WTC11 (cell line): ENCODE measurements around the gene PSMG4. TPM values are rescaled to one million over a fixed set of nuclear protein-coding genes. Genes with fewer than 3 reads are reported as not detected.

Source experiments
- ATAC-seq: fragments of 200-7000 bp; cut with Tn5 transposase; 2 replicates; pipeline ENCODE4 v1.10.0; 2021; ENCODE audit warnings: mild to moderate bottlenecking, moderate library complexity
- CTCF ChIA-PET: fragments of 300-600 bp; sonication (Branson Sonifier 250); formaldehyde crosslinking; loops from one replicate; lab custom pipeline; 2021; ENCODE audit warnings: antibody characterized with exemption; lab: Charles Lee
- POLR2A ChIA-PET: fragments of 350-600 bp; sonication (Branson Sonifier 250); formaldehyde crosslinking; loops from one replicate; lab custom pipeline; 2021; ENCODE audit warnings: antibody characterized with exemption; lab: Charles Lee
- DNase-seq: peaks from one replicate; pipeline ENCODE4 v3.0.0; 2021; ENCODE audit warnings: low spot score
- H3K27ac Mint-ChIP-seq: 2 replicates; pipeline ENCODE4 v1.8.0; 2021; ENCODE audit warnings: mixed read lengths
- H3K27me3 Mint-ChIP-seq: 2 replicates; pipeline ENCODE4 v1.8.0; 2021; ENCODE audit warnings: low read depth, mild to moderate bottlenecking, moderate library complexity, mixed read lengths
- H3K36me3 Mint-ChIP-seq: 2 replicates; pipeline ENCODE4 v1.8.0; 2021; ENCODE audit warnings: mixed read lengths
- H3K4me1 Mint-ChIP-seq: 2 replicates; pipeline ENCODE4 v1.8.0; 2022; ENCODE audit warnings: mixed read lengths
- H3K4me3 Mint-ChIP-seq: 2 replicates; pipeline ENCODE4 v1.8.0; 2021; ENCODE audit warnings: mild to moderate bottlenecking, moderate library complexity, mixed read lengths
- H3K9me3 Mint-ChIP-seq: 2 replicates; pipeline ENCODE4 v1.8.0; 2021; ENCODE audit warnings: mixed read lengths
- ARID4B ChIP-seq: sonication (generic); formaldehyde crosslinking; IDR thresholded peaks from 2 replicates; pipeline ENCODE4 v1.8.0; 2023; ENCODE audit warnings: missing genetic modification reagents, mild to moderate bottlenecking, borderline replicate concordance
- ERG ChIP-seq: fragments of 250-450 bp; sonication (Bioruptor Pico); IDR thresholded peaks from 2 replicates; pipeline ENCODE4 v1.8.0; 2021; ENCODE audit warnings: mild to moderate bottlenecking
- ETV6 ChIP-seq: sonication (generic); formaldehyde crosslinking; IDR thresholded peaks from 2 replicates; pipeline ENCODE4 v1.8.1; 2022; ENCODE audit warnings: mild to moderate bottlenecking, missing genetic modification reagents
- FOXK1 ChIP-seq: sonication (generic); formaldehyde crosslinking; IDR thresholded peaks from 2 replicates; pipeline ENCODE4 v1.8.0; 2022; ENCODE audit warnings: mild to moderate bottlenecking, moderate library complexity, missing genetic modification reagents
- GABPB1 ChIP-seq: sonication (generic); formaldehyde crosslinking; IDR thresholded peaks from 2 replicates; pipeline ENCODE4 v1.8.1; 2023; ENCODE audit warnings: mild to moderate bottlenecking, missing genetic modification reagents
- GRHL2 ChIP-seq: fragments of 250-450 bp; sonication (Bioruptor Pico); IDR thresholded peaks from 2 replicates; pipeline ENCODE4 v1.8.0; 2022; ENCODE audit warnings: mild to moderate bottlenecking, moderate library complexity; ENCODE audit not compliant: insufficient replicate concordance, severe bottlenecking
- HMGXB4 ChIP-seq: sonication (generic); formaldehyde crosslinking; IDR thresholded peaks from 2 replicates; pipeline ENCODE4 v1.8.1; 2023; ENCODE audit warnings: mild to moderate bottlenecking, moderate library complexity, missing genetic modification reagents
- IRF1 ChIP-seq: sonication (generic); formaldehyde crosslinking; IDR thresholded peaks from 2 replicates; pipeline ENCODE4 v1.8.0; 2023; ENCODE audit warnings: missing genetic modification reagents
- IRF2 ChIP-seq: sonication (generic); formaldehyde crosslinking; IDR thresholded peaks from 2 replicates; pipeline ENCODE4 v1.8.0; 2022; ENCODE audit warnings: low read depth, missing genetic modification reagents, borderline replicate concordance
- KAT7 ChIP-seq: sonication (generic); formaldehyde crosslinking; IDR thresholded peaks from 2 replicates; pipeline ENCODE4 v1.8.1; 2023; ENCODE audit warnings: missing genetic modification reagents, mild to moderate bottlenecking, borderline replicate concordance
- MLX ChIP-seq: sonication (generic); formaldehyde crosslinking; IDR thresholded peaks from 2 replicates; pipeline ENCODE4 v1.8.1; 2023; ENCODE audit warnings: mild to moderate bottlenecking, missing genetic modification reagents, moderate library complexity
- MXD4 ChIP-seq: fragments of 250-450 bp; sonication (Bioruptor Pico); IDR thresholded peaks from 2 replicates; pipeline ENCODE4 v1.8.0; 2021; ENCODE audit warnings: mild to moderate bottlenecking, moderate library complexity, borderline replicate concordance
- MYBL2 ChIP-seq: sonication (generic); formaldehyde crosslinking; IDR thresholded peaks from 2 replicates; pipeline ENCODE4 v1.8.1; 2023; ENCODE audit warnings: mild to moderate bottlenecking, moderate library complexity, missing genetic modification reagents
- NFATC4 ChIP-seq: fragments of 250-450 bp; sonication (Bioruptor Pico); IDR thresholded peaks from 2 replicates; pipeline ENCODE4 v1.9.0; 2021; ENCODE audit warnings: mild to moderate bottlenecking
- NFYB ChIP-seq: sonication (generic); formaldehyde crosslinking; conservative IDR thresholded peaks from 2 replicates; pipeline ENCODE4 v1.8.0; 2022; ENCODE audit warnings: low read depth, missing genetic modification reagents
- OVOL2 ChIP-seq: fragments of 250-450 bp; sonication (Bioruptor Pico); IDR thresholded peaks from 2 replicates; pipeline ENCODE4 v1.9.0; 2021; ENCODE audit warnings: mild to moderate bottlenecking, borderline replicate concordance
- PREB ChIP-seq: sonication (generic); formaldehyde crosslinking; IDR thresholded peaks from 2 replicates; pipeline ENCODE4 v1.8.1; 2022; ENCODE audit warnings: mild to moderate bottlenecking, missing genetic modification reagents, moderate library complexity, borderline replicate concordance
- TEAD4 ChIP-seq: sonication (generic); formaldehyde crosslinking; IDR thresholded peaks from 2 replicates; pipeline ENCODE4 v1.8.0; 2022; ENCODE audit warnings: mild to moderate bottlenecking, missing genetic modification reagents
- USF1 ChIP-seq: sonication (generic); formaldehyde crosslinking; IDR thresholded peaks from 2 replicates; pipeline ENCODE4 v1.8.0; 2022; ENCODE audit warnings: mild to moderate bottlenecking, missing genetic modification reagents
- USF2 ChIP-seq: sonication (generic); formaldehyde crosslinking; IDR thresholded peaks from 2 replicates; pipeline ENCODE4 v1.8.1; 2023; ENCODE audit warnings: mild to moderate bottlenecking, missing genetic modification reagents, moderate library complexity
- ZNF317 ChIP-seq: sonication (generic); formaldehyde crosslinking; IDR thresholded peaks from 2 replicates; pipeline ENCODE4 v1.8.1; 2023; ENCODE audit warnings: low read depth, mild to moderate bottlenecking, moderate library complexity, missing genetic modification reagents, borderline replicate concordance
- ZNF416 ChIP-seq: fragments of 250-450 bp; sonication (Bioruptor Pico); IDR thresholded peaks from 2 replicates; pipeline ENCODE4 v1.9.0; 2021; ENCODE audit warnings: mild to moderate bottlenecking, inconsistent platforms
- total RNA-seq: library from RNA; stranded (reverse); gene quantifications from 3 replicates; pipeline ENCODE4 v1.2.3, GENCODE V29; 2021

PSMG4 gene
- total RNA-seq, 1 experiment from 2014 or later = 38.2 TPM

GRCh38 chr6:3245216-3245615 lies 13.5 kb upstream of the PSMG4 start (continued):
- TF ChIP-seq PREB (CRISPR knock-in tag) = no peak
- TF ChIP-seq ETV6 (CRISPR knock-in tag) = no peak
- no peak for TF ChIP-seq ZNF416 (CRISPR knock-in tag)
- TF ChIP-seq MLX (CRISPR knock-in tag) = no peak
- TF ChIP-seq IRF1 = no peak
- TF ChIP-seq MXD4 = no peak
- no peak for TF ChIP-seq USF1
- TF ChIP-seq MYBL2 = no peak
- TF ChIP-seq GRHL2 (CRISPR knock-in tag) = no peak
- no peak for TF ChIP-seq ARID4B (CRISPR knock-in tag)
- TF ChIP-seq TEAD4 (CRISPR knock-in tag) = no peak

GRCh38 chr6:3247255-3248146 lies 11.2 kb upstream of the PSMG4 start:
- Mint-ChIP-seq H3K4me1 (peaks cover 37% of the 10 kb centered on the region), H3K36me3 (no peaks in the 10 kb centered on the region; the same call in 1 of the 2 replicates), H3K9me3 (no peaks in the 10 kb centered on the region), H3K27ac (peak overlapping the region; percentile 28; the same call in 1 of the 2 replicates), H3K4me3 (no peak overlapping the region), H3K27me3 (peaks cover 15% of the 10 kb centered on the region)
- ChIA-PET POLR2A (no interaction called here), CTCF (interaction anchor here (0.7 to 1.6 kb wide), 10 partner anchors 8 to 121 kb away, joined by 3 to 7 read pairs (median 4); partner anchors contain the start of genes PSMG4, TUBB2A and TUBB2B)
- DNase-seq = peak; percentile 52
- ATAC-seq = peak; percentile 66
- TF ChIP-seq IRF2 (CRISPR knock-in tag) (no peak), GABPB1 (CRISPR knock-in tag) (peak; percentile 16; the same call in 1 of the 2 replicates), USF1 (peak; percentile 26; the same call in 1 of the 2 replicates), NFYB (no peak), NFATC4 (CRISPR knock-in tag) (no peak), USF2 (CRISPR knock-in tag) (peak; percentile 55; the same call in 1 of the 2 replicates), ZNF317 (no peak), KAT7 (no peak), HMGXB4 (CRISPR knock-in tag) (no peak), FOXK1 (CRISPR knock-in tag) (no peak), OVOL2 (CRISPR knock-in tag) (no peak), ERG (CRISPR knock-in tag) (no peak)
